GM10248 (cell line): ENCODE data around the gene SLAMF7.

ENCODE experiments used
- CTCF ChIA-PET: fragments of 300-600 bp; sonication (Branson Sonifier 250); formaldehyde crosslinking; extraction: SDS; loops from one replicate; lab custom pipeline; 2021; ENCODE audit warnings: antibody characterized with exemption; lab: Yijun Ruan, JAX
- POLR2A ChIA-PET: fragments of 350-650 bp; sonication (Branson Sonifier 250); formaldehyde crosslinking; extraction: SDS; loops from one replicate; lab custom pipeline; 2020; ENCODE audit warnings: antibody characterized with exemption; lab: Yijun Ruan, JAX
- DNase-seq: peaks from one replicate; pipeline ENCODE4 v3.0.0; 2012; ENCODE audit errors: extremely low spot score
- TF ChIP-seq, protein P1 (sequence below): IDR thresholded peaks from 2 replicates; pipeline ENCODE4 v1.5.1; 2012; ENCODE audit warnings: mild to moderate bottlenecking, low read depth; ENCODE audit errors: extremely low read depth, missing control alignments, control extremely low read depth

Gene SLAMF7

DNA sequence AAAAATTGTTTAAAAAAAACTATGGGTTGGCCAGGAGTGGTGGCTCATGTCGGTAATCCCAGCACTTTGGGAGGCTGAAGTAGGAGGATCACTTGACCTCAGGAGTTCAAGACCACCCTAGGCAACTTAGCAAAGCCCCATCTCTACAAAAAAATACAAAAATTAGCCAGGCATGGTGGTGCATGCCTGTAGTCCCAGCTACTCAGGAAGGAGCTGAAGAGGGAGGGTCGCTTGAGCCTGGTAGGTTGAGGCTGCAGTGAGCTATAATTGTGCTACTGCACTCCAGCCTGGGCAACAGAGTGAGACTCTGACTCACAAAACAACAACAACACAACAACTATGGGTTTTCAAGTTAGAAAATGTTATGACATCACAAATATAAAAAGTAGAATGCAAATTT, 16.4 kb downstream of the SLAMF7 start:
- CTCF ChIA-PET: interaction anchor here (1.3 to 6.3 kb wide), 7 partner anchors 11 to 73 kb away, joined by 3 to 44 read pairs (median 7); no protein-coding TSS in a partner anchor
- TF ChIP-seq, protein P1, sequence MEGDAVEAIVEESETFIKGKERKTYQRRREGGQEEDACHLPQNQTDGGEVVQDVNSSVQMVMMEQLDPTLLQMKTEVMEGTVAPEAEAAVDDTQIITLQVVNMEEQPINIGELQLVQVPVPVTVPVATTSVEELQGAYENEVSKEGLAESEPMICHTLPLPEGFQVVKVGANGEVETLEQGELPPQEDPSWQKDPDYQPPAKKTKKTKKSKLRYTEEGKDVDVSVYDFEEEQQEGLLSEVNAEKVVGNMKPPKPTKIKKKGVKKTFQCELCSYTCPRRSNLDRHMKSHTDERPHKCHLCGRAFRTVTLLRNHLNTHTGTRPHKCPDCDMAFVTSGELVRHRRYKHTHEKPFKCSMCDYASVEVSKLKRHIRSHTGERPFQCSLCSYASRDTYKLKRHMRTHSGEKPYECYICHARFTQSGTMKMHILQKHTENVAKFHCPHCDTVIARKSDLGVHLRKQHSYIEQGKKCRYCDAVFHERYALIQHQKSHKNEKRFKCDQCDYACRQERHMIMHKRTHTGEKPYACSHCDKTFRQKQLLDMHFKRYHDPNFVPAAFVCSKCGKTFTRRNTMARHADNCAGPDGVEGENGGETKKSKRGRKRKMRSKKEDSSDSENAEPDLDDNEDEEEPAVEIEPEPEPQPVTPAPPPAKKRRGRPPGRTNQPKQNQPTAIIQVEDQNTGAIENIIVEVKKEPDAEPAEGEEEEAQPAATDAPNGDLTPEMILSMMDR: no peak
- POLR2A ChIA-PET: interaction anchor here (0.6 to 1.9 kb wide), 2 partner anchors 15 to 75 kb away, joined by 3 to 4 read pairs; no protein-coding TSS in a partner anchor
- DNase-seq: no peak

- POLR2A ChIA-PET: interaction anchor here (0.6 to 1.9 kb wide), 7 partner anchors 9 to 195 kb away, joined by 3 to 4 read pairs (median 3); no protein-coding TSS in a partner anchor
- TF ChIP-seq, protein P1: no peak
- DNase-seq: no peak
- CTCF ChIA-PET: interaction anchor here (1.3 to 6.3 kb wide), 7 partner anchors 12 to 74 kb away, joined by 3 to 44 read pairs (median 7); no protein-coding TSS in a partner anchor
These were observed 17.1 kb downstream of the SLAMF7 start for GRCh38 chr1:160755911-160756848.

GRCh38 chr1:160756849-160757201, 17.8 kb downstream of the SLAMF7 start:
- TF ChIP-seq, protein P1: no peak
- POLR2A ChIA-PET: interaction anchor here (0.6 to 1.9 kb wide), 3 partner anchors 8 to 16 kb away, joined by 3 to 4 read pairs (median 3); no protein-coding TSS in a partner anchor
- CTCF ChIA-PET: interaction anchor here (1.9 to 6.3 kb wide), 3 partner anchors 12 to 20 kb away, joined by 7 to 44 read pairs (median 7); no protein-coding TSS in a partner anchor
- DNase-seq: no peak

- TF ChIP-seq, protein P1: no peak
- ChIA-PET CTCF (interaction anchor here (2.2 to 3.0 kb wide), 2 partner anchors 10 to 17 kb away, joined by 9 to 15 read pairs; no protein-coding TSS in a partner anchor), POLR2A (no interaction called here)
- DNase-seq: no peak
These were observed 19.5 kb downstream of the SLAMF7 start for GRCh38 chr1:160758521-160758920.

- TF ChIP-seq, protein P1: no peak
- ChIA-PET CTCF (interaction anchor here (0.8 to 3.0 kb wide), 3 partner anchors 9 to 18 kb away, joined by 3 to 15 read pairs (median 9); no protein-coding TSS in a partner anchor), POLR2A (no interaction called here)
- DNase-seq: no peak
These were observed 20.7 kb downstream of the SLAMF7 start for GRCh38 chr1:160759740-160760139.

DNA sequence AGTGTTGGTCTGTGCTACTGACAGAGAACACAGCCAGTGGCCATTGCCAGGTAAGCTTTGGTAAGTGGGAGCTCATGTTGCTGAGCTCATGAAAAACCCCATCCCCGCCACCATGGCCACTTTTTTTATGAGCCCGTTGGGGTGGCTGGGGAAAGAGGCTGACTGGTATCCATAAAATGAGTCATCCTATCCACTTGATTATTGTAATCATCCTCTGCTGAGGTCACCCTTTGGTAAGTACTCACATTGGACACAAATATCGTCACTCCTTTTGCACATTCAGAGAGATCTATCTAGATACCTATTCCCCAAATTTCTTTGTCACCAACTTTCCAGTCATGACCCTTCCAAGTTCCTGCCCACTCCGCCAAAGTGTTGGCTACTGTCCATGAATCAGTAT, 22.0 kb downstream of the SLAMF7 start:
- ChIA-PET POLR2A (no interaction called here), CTCF (interaction anchor here (0.7 to 3.0 kb wide), 5 partner anchors 15 to 191 kb away, joined by 3 to 9 read pairs (median 4); no protein-coding TSS in a partner anchor)
- DNase-seq: no peak
- TF ChIP-seq, protein P1: no peak
